HG02973 (cell line): ENCODE data around the gene FNDC3B.
A peak's percentile ranks its signal among the peaks of the same experiment; 100 is the strongest.
"Not testable (repeated sequence)": the region's sequence is repeated elsewhere in the genome, so short reads cannot be mapped to it uniquely, and the experiment has no call there.

Source experiments
- ATAC-seq: cut with Tn5 transposase; IDR thresholded peaks from one replicate; pipeline ENCODE4 v1.9.1; 2021; ENCODE audit warnings: moderate library complexity; ENCODE audit not compliant: unreplicated experiment

FNDC3B gene

DNA sequence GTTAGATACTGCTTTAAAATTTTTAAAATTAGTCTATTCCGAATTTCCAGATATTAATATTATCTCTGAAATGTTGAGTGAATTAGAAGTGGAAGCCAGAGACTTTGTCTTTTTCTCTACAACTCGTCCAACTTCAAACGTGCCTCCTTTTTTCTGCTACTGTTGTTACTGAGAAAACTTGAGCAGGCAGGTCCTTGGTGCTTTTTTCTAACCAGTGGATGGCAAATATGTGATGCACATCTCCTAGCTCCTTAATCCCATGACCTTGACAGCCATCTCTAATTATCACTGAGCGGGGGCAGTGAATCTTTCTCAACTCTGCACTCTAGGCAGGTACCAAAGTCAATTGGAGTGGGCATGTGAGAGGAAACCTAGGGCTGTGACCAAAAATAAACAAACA is 50.7 kb downstream of the FNDC3B start:
- ATAC-seq: no peak

DNA sequence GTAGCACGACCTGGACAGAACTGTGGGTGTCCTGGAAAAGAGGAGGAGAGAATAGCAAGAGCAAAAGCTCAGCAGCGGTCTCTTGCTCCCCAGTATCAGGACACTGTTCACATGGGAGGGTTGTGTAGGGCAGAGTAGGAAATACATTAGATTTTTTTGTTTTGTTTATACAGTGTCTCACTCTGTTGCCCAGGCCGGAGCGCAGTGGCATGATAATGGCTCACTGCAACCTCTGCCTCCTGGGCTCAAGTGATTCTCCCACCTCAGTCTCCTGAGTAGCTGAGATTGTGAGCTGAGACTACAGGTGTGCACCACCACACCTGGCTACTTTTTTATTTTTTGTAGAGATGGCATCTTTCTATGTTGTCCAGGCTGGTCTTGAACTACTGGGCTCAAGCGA is 53.3 kb downstream of the FNDC3B start:
- ATAC-seq: no peak

DNA sequence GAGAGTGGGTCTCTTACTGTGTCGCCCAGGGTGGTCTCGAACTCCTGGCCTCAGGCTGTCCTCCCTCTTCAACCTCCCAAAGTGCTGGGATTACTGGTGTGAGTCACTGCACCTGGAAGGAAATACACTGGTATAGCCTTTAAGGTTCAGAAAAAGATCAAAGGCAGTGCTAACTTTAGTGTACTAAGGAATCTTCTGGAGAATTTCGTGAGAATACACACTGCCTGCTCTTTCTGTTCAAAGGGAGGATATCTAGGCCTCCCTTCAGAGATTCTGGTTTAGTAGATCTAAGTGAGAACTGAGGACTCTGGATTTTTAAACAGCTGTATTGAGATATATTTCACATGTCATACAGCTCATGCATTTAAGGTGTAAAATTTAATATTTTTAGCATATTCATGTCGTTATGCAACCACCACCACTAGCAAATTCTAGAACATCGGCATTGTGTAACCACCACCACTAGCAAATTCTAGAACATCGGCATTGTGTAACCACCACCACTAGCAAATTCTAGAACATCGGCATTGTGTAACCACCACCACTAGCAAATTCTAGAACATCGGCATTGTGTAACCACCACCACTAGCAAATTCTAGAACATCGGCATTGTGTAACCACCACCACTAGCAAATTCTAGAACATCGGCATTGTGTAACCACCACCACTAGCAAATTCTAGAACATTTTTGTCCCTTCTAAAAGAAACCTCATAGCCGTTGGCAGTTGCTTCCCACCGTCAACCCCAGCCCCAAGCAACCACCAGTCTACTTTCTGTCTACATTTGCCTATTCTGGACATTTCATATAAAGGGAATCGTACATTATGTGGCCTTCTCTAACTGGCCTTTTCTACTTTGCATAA is 54.4 kb downstream of the FNDC3B start:
- ATAC-seq: not testable (repeated sequence)

DNA sequence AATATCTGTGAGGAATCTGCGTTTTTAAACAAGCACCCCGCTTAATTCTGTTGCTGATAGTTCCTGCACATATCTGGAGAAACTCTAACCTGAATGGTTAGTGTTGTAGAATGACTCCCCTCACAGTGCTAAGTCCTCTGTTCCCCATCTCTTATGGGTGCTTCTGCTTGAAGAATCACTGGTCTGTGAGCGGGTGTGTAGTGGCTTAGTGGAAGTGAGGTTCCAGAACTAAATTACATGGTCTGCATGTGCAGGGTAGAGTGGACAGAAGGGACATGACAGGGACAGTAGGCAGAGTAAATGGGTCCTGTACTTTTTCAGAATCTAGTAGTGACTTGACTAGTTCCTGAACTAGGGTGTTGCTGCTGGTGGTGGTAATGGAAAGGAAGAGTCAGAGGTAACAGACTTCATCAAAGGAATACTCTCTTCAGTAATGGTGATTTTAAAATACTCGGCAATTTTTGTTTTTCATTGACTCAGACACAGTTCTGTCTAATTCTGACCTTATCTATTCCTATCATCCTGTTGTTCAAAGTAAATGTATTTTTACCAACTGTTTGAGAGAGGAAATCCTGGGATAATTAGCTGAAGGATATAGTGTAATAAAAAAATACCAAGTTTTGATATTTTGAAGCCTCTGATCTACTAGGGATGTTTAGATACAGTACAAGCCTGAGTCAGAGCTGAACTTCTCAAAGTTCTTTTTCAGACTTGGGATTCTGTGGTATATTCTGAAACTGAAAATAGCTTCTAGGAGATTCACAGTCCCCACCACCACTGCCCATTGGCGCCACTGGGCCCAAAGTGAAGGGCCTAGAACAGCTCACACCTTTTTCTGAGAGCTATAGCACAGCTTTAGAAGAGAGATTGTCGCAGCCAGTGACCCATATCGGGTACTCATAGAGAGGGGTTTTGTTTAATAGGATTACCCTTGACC is 55.5 kb downstream of the FNDC3B start:
- ATAC-seq: peak; percentile 92

DNA sequence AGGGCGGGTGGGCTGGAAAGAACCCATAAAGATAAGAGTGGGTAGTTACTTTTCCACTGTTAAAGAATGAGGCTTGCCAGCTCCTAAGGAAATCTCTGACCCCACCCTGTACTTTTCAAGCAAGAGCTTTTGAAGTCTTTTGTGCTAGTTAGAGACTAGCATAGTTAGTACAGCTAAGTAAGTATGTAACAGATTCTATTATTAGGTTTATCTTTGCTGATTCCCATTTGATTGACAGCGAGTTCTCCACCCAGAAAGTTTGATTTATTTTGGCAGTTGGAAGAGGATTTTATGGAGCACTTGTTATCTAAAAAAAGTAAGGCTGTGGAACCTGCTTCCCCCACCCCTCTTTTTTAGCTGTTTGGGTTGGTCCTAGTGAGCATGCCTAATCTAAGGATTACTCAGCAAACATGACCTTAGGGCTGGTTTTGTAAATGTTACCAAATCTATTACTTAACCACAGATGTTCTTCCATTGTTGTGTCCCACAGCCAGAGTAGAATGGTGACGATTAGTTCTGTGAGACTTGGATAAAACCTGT is 57.6 kb downstream of the FNDC3B start:
- no peak for ATAC-seq

DNA sequence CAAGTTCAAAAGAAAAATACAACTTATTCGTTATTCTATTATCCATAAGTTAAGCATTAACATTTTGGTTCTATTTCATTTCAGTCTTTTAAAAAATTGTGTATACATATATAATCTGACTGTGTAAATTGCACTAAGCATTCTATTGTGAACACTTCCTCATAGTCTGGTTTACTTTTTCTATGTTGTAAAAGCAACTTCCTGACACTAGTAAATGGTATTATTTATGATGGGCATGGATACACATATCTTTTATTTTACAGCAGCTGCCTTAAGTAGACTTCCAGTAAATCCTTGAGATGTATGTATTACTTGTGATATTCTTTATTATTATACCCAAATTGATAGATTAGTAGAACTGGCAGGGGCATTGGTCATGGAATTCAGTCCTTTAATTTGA is 58.2 kb downstream of the FNDC3B start:
- no peak for ATAC-seq

DNA sequence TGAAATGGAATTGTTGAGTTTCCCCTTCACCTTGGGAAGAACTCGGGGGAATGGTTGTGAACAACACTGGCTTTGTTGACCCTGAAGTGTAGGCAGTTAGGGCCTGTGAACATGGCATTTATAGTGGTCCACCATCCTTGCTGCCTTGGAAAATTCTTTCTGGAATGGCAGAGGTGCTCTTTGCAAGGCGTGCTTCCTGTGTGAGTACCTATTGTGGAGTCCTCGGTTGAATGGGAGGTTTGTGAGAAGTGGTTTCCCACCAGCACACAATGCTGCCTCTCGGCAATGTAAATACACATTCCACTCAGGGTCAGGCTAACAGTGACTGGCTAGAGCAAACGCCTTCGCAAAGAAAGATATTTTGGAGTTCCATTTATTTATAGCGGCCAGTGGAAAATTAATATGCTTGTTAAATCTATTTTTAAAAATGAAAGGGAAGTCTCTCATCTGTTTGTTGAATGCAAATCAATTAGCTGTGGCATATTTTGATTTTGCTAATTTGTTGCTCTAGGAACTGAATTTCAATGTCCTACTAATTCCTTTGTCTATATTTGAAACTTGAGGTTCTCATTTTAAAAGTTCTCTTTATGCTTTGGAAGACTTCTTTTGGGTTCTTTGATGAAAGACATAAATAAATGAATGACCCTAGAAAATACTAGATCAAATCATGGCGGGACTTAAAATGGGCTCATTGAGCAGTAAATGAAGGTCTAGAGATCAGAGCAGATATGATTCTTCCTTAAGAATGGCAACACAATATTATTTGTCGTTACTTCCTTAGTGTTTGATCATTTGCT is 59.5 kb downstream of the FNDC3B start:
- ATAC-seq: no peak

DNA sequence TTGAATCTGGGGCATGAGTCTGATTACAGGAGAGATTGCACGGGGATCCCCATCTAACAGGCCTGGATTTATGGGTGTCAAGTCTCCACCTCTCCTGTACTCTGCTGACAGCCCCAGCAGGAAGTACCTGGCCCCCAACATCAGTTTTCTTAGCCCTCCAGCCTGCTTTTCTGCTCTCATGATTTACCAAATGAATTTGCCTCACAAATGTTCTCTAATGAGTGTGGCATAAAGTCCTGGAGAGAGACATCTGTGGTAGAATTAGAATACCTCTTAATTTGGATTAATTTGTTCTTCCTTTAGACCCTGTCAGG is 60.1 kb downstream of the FNDC3B start:
- no peak for ATAC-seq

DNA sequence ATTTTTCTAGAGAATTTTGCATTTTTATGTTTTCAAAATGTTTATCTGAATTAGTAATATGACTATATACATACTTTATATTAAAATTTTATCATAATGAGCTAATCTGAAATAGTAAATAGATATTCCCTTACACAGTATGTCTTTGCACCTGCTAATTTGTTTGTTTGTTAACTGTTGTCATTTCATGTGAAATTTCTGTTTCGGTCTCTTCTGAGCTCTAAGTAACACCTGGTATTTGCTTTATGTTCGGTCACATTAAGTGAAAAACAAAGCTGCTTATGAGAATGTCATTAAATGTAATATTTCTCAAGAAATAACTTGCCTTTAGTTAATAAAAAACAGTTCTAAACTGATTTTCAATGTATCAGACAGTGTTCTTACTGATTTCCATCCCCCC is 61.1 kb downstream of the FNDC3B start:
- ATAC-seq: no peak

DNA sequence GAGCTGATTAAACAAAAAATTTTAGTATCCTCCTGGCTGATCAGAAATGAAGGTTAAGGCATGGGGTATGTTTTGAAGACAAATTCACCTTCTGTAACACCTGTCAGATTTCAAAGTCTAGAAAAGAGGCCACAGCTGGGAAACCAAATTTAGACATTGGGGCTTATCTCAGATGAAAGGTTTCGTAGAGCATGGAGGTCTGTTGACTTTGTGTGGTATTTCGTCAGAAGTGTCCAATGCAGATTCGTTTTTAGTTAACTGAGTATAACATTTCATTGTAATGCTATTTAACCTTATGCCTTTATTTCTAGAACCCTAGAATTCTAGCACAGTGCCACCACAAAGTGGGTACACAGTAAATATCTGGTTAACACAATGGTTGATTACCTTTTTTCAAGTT is 61.7 kb downstream of the FNDC3B start:
- peak; percentile 54 for ATAC-seq

DNA sequence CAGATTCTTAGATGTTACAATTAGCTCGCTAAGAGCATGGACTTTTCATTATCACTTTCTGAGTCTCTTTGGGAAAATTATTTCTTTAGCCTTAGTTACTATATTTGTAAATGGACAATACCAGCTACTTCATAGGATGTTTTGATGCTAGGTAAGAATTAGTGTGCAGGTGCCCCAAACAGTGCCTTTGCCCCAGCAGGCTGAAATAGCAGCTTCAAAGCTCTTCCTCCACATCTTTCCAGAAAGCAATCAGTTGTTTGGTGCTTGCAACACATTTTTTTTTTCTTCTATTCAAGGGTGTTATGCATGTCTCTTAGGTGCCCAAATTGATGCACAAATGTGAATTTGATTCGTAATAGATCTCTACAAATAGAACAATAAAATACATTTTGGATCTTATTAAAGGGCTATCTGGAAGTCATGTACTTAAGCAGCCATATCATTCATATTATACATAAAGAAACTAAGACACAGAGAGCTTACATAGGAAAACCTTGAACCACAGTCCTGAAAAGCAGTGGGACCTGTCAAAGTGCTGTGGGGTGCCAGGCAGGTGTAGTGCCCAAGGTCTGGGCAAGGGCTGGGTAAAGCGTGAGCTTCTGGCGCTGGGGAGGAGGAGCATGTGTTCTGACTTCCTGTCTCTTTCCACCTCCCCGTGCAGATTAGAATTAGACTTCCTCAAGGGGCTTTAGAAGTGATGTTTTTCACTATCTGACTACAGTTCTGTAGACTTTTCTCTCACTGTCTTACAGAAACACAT is 62.9 kb downstream of the FNDC3B start:
- no peak for ATAC-seq

DNA sequence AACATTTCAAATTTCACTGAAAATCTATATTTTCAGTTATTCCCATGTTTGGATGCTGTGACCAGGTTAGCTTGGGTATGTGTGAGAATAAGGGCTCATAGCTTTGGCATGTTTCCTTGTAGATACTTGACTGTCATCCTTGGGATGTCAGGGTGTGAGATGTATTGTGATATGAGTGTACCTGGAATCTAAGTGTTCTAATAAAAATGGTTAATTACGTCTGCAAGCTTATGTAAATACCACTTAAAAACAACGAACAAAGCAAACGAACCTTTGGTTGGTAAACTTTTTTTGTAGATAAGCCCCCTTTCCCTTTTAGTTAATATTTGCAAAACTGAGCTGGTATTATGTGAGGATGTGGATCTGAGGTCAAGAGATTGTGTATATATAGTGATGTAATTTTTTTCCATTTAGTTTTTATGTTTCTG is 63.5 kb downstream of the FNDC3B start:
- no peak for ATAC-seq

DNA sequence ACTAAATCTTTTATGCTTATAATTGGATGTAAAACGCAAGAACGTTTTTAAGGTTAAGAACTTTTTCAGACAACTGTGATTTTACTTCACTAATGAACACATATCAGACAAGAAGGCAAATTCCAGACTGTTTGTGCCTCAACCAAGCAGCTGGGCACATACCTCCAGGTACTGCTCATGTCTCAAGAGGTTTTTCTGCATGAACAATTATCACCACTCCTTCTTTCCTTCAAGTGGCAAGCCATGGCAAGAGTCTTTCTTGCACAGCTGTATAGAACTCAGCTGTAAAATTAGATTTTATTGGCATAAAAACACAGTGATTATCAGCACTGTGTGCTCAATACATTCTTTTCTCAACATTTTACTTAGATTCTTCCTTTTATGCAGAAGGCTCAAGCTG is 64.3 kb downstream of the FNDC3B start:
- ATAC-seq: no peak

DNA sequence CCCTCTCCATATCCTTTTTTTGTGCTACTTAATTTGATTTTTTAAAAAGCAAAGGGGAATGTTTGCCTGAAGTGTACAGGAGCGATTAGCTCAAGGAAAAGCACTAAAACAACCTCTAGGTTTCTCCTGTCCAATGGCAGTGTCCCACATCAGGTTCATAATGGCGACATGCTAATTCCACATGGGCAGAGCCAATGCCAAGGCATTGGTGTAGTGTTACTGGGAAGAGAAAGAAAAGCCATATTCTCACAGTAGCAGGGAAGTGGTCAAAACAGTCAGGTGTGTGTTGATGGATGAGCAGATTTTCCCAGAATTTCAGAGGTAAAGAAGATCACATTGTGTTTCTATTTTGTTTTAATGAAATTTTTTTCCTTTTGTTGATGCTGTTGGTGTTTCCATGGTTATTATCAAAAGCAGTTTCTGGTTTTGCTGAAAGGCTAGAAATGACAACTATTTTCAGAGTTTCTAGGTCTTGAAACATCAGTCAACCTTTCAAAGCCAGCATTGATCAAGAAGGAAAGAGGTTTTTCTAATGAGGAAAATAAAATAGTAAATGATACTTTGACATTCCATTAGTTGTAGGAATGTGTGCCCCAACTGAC is 65.2 kb downstream of the FNDC3B start:
- no peak for ATAC-seq

DNA sequence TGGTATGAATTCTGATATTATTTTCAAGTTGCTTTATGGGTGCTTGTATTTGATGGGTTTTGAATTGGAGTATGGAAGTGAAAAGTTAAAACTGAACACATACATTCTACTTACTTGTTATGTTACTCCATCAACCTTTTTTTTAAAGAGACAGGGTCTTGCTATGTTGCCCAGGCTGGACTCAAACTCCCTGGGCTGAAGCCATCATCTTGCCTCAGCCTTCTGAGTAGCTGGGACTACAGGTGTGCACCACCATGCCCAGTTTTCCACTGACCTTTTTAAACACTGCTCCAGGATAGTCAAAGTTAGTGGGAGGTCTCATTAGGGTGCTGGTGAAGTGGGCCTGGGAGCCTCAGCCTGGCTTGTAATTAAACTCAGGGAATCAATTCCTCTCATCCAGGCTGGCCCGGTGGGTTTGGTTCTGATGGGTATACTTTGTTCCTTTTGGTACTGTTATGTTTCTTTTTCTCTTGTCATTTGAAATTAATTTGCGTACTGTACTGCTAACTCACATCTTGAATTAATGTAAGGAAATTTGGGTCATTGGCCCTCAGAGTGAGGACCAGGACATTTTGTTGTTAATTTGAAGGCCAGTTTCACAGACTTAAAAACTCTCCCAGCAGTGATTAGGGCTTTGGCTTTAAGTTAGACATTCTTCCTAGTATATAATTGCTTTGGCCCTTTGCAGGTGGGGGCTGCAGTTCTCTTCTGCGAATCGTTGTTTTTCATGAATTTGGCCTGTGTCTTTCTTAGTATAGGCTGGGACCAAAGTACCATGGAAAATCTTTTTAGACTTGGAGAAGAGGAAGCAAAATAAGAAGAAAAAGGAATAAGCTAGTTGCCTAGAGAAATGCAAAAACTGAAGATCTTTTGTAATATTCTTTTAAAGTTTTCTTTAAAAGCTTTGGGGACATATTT is 66.9 kb downstream of the FNDC3B start:
- ATAC-seq: no peak

DNA sequence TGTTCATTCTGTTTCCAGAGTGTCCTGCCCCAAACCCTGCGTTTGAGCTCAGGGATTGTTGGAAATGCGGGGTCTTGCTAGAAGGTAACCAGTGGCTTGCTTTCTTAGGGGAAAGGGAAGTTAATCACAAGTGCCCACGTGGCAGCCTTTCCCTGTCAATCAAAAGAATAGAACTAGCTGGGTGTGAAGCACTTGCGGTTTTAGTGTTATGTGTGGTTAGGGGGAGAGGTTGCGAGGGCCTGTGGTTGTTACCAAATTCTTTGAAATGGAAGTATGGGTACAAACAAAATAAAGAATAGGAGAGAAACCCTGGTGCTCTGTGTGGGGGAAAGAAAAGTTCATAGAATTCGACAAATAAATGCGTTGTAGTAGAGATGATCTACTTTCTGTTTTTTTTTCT is 67.6 kb downstream of the FNDC3B start:
- peak; percentile 31 for ATAC-seq

DNA sequence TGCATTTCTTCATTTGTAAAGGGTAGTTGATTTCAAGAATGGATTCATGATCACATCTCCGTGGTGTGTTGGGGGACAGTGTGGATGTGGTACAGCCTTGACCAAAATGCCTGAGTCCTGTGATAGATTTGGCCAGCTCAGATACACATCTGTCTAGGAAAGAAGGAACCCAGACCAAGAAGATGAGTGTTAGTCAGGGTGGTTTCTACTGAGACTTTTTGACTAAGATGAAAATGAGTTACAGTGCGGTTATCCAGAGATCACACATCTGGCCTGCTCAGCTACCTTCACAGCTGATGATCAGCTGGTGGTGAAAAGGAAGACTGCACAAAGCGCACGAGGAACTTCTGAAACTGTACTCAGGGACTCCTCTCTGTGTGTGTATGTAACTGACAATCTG is 68.0 kb downstream of the FNDC3B start:
- ATAC-seq: peak; percentile 94

DNA sequence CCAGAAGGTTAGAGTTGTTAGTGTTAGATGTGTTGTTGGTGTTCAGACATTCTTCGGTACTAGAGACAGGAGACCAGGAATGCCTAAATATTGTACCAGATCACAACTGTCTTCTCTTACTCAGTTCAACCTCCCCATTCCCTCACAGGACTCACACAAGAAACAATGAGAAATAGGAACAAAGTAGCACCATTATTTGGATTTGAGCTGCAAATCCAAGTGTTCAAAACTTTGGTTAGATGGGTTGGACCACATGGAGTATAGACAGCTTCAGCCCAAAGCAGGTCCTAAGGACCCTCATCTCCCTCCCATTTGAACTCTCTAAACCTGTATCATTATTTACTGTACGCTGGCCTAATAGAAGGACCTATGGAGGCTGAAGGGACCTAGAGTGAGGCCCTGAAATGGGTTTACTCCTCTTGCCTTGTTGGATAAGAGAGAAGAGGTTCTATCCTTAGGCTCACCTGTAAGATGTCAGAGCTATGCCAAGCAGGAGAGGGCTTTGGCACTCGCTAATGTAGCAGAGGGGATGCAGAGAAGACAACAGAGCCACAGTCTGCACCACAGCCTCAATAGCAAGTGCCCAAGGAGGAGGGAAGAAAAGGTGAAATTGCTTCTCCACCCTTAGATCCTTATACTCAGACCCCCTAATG is 70.9 kb downstream of the FNDC3B start:
- no peak for ATAC-seq
